GM23338 (cell line): ENCODE results near the gene HTR1B. TPM values are rescaled to one million over a fixed set of nuclear protein-coding genes. Genes with fewer than 3 reads are reported as not detected.

Experiments used
- ATAC-seq: fragments of 200-7000 bp; cut with Tn5 transposase; 3 replicates; pipeline ENCODE4 v1.9.1; 2020
- DNase-seq: peaks from one replicate; pipeline ENCODE4 v3.0.0-alpha.2; 2015; ENCODE audit warnings: low spot score
- H2AFZ ChIP-seq: fragments of 200-600 bp; sonication (generic); 2 replicates; pipeline ENCODE4 v1.8.0; 2016; ENCODE audit warnings: antibody characterized with exemption, mild to moderate bottlenecking, moderate library complexity
- H3F3A ChIP-seq: fragments of 200-600 bp; sonication (generic); replicated peaks from 2 replicates; pipeline ENCODE4 v1.8.0; 2017; ENCODE audit warnings: antibody characterized with exemption, mixed run types, low read depth
- H3K27ac ChIP-seq: fragments of 200-600 bp; sonication (generic); 2 replicates; pipeline ENCODE4 v1.6.1; 2016; ENCODE audit warnings: low read depth
- H3K27me3 ChIP-seq: fragments of 200-600 bp; sonication (generic); 2 replicates; pipeline ENCODE4 v1.8.0; 2016; ENCODE audit warnings: mild to moderate bottlenecking, mixed run types, moderate library complexity; ENCODE audit not compliant: insufficient read depth
- H3K36me3 ChIP-seq: fragments of 200-600 bp; sonication (generic); 2 replicates; pipeline ENCODE4 v1.8.0; 2016; ENCODE audit warnings: mild to moderate bottlenecking; ENCODE audit not compliant: insufficient read depth
- H3K4me1 ChIP-seq: fragments of 200-600 bp; sonication (generic); 2 replicates; pipeline ENCODE4 v1.8.0; 2016; ENCODE audit warnings: mild to moderate bottlenecking, moderate library complexity; ENCODE audit not compliant: insufficient read depth
- H3K4me2 ChIP-seq: fragments of 200-600 bp; sonication (generic); 2 replicates; pipeline ENCODE4 v1.7.1; 2017; ENCODE audit warnings: mixed run types
- H3K4me3 ChIP-seq: fragments of 200-600 bp; sonication (generic); 2 replicates; pipeline ENCODE4 v1.6.1; 2016; ENCODE audit warnings: mixed run types
- H3K79me2 ChIP-seq: fragments of 200-600 bp; sonication (generic); replicated peaks from 2 replicates; pipeline ENCODE4 v1.8.0; 2017; ENCODE audit warnings: mild to moderate bottlenecking; ENCODE audit not compliant: insufficient read depth
- H3K9me2 ChIP-seq: fragments of 200-600 bp; sonication (generic); 2 replicates; pipeline ENCODE4 v1.8.0; 2017; ENCODE audit not compliant: insufficient read depth
- H4K20me1 ChIP-seq: fragments of 200-600 bp; sonication (generic); replicated peaks from 2 replicates; pipeline ENCODE4 v1.8.0; 2017; ENCODE audit warnings: mild to moderate bottlenecking; ENCODE audit not compliant: insufficient read depth
- H3K27ac Mint-ChIP-seq: 2 replicates; pipeline ENCODE4 v1.8.0; 2020; ENCODE audit warnings: inconsistent platforms, mild to moderate bottlenecking, moderate library complexity, mixed read lengths
- H3K27me3 Mint-ChIP-seq: 3 replicates; pipeline ENCODE4 v1.8.0; 2022; ENCODE audit warnings: low read depth, mild to moderate bottlenecking, moderate library complexity, mixed read lengths, inconsistent platforms; ENCODE audit not compliant: insufficient read depth, poor library complexity
- H3K36me3 Mint-ChIP-seq: 3 replicates; pipeline ENCODE4 v1.8.0; 2021; ENCODE audit warnings: low read depth, mild to moderate bottlenecking, inconsistent platforms, moderate library complexity, mixed read lengths
- H3K4me1 Mint-ChIP-seq: 3 replicates; pipeline ENCODE4 v1.8.0; 2020; ENCODE audit warnings: mild to moderate bottlenecking, inconsistent platforms, mixed read lengths
- H3K4me3 Mint-ChIP-seq: 3 replicates; pipeline ENCODE4 v1.8.0; 2021; ENCODE audit warnings: moderate library complexity, mild to moderate bottlenecking, inconsistent platforms, mixed read lengths
- H3K9me3 Mint-ChIP-seq: 3 replicates; pipeline ENCODE4 v1.8.0; 2020; ENCODE audit warnings: moderate library complexity, mild to moderate bottlenecking, inconsistent platforms, mixed read lengths
- EZH2phosphoT487 ChIP-seq: fragments of 200-600 bp; sonication (generic); IDR thresholded peaks from one replicate; pipeline ENCODE4 v1.8.1; 2018; ENCODE audit warnings: antibody characterized with exemption; ENCODE audit not compliant: unreplicated experiment
- JUNB ChIP-seq: IDR thresholded peaks from one replicate; pipeline ENCODE4 v1.6.1; 2016; ENCODE audit warnings: antibody characterized with exemption; ENCODE audit not compliant: unreplicated experiment
- REST ChIP-seq: IDR thresholded peaks from one replicate; pipeline ENCODE4 v1.6.1; 2018; ENCODE audit warnings: antibody characterized with exemption; ENCODE audit not compliant: unreplicated experiment
- ZNF114 ChIP-seq: fragments of 250-450 bp; sonication (Bioruptor Pico); IDR thresholded peaks from 2 replicates; pipeline ENCODE4 v1.5.0; 2020; ENCODE audit warnings: mild to moderate bottlenecking, moderate library complexity
- ZNF462 ChIP-seq: fragments of 250-450 bp; sonication (Bioruptor Pico); IDR thresholded peaks from 2 replicates; pipeline ENCODE4 v1.5.0; 2020; ENCODE audit warnings: mild to moderate bottlenecking, moderate library complexity
- polyA plus RNA-seq: library from polyadenylated mRNA; unstranded; fragments of >200 nt; fragmentation: Nextera tagmentation; extraction: Ambion mirVana; gene quantifications from 2 replicates; pipeline ENCODE4 v1.2.1, GENCODE V29; 2016
- total RNA-seq: library from RNA; depleted of rRNA; stranded (reverse); fragments of >200 nt; shearing (Covaris generic); gene quantifications from 2 replicates; pipeline ENCODE4 v1.2.3, GENCODE V29; 2014

Gene HTR1B
- total and polyA plus RNA-seq, 2 experiments from 2014 or later, result 0.19 to 0.21 TPM

GRCh38 chr6:77454386-77454785, 8.9 kb downstream of the HTR1B start:
- H3K4me1 Mint-ChIP-seq, result peaks cover 37% of the 10 kb centered on the region
- peaks cover 2% of the 10 kb centered on the region for H3K27me3 Mint-ChIP-seq
- Histone ChIP-seq H3K27ac (no peak overlapping the region), H2AFZ (no peak overlapping the region), H3K27me3 (no peaks in the 10 kb centered on the region), H3K4me2 (no peak overlapping the region), H4K20me1 (no peaks in the 10 kb centered on the region), H3K4me1 (peaks cover 46% of the 10 kb centered on the region), H3K36me3 (no peaks in the 10 kb centered on the region), H3K4me3 (no peak overlapping the region), H3F3A (no peaks in the 10 kb centered on the region), H3K9me2 (no peaks in the 10 kb centered on the region), H3K79me2 (no peaks in the 10 kb centered on the region)
- DNase-seq (no peak), ATAC-seq (no peak)
- TF ChIP-seq JUNB, result no peak
- TF ChIP-seq ZNF462 (CRISPR knock-in tag), result no peak
- no peak overlapping the region for H3K4me3 Mint-ChIP-seq
- H3K9me3 Mint-ChIP-seq, result no peaks in the 10 kb centered on the region
- no peaks in the 10 kb centered on the region for H3K36me3 Mint-ChIP-seq
- no peak overlapping the region; the same call in 1 of the 2 replicates for H3K27ac Mint-ChIP-seq

GRCh38 chr6:77451466-77451865, 11.8 kb downstream of the HTR1B start:
- Histone ChIP-seq H3F3A (no peaks in the 10 kb centered on the region), H4K20me1 (no peaks in the 10 kb centered on the region), H3K4me1 (peaks cover 37% of the 10 kb centered on the region), H3K79me2 (no peaks in the 10 kb centered on the region), H3K27me3 (no peaks in the 10 kb centered on the region), H3K27ac (no peak overlapping the region), H3K36me3 (no peaks in the 10 kb centered on the region), H2AFZ (no peak overlapping the region), H3K4me2 (no peak overlapping the region), H3K4me3 (no peak overlapping the region), H3K9me2 (no peaks in the 10 kb centered on the region)
- Mint-ChIP-seq H3K27ac (no peak overlapping the region), H3K27me3 (no peaks in the 10 kb centered on the region), H3K9me3 (no peaks in the 10 kb centered on the region), H3K36me3 (no peaks in the 10 kb centered on the region), H3K4me1 (peaks cover 31% of the 10 kb centered on the region), H3K4me3 (no peak overlapping the region)
- ATAC-seq (no peak), DNase-seq (no peak)
- no peak for TF ChIP-seq EZH2phosphoT487
- TF ChIP-seq ZNF114 (CRISPR knock-in tag), result no peak
- no peak for TF ChIP-seq REST
